ENCODE measurements around the gene CDK2AP2.
"Not testable (repeated sequence)": the region's sequence is repeated elsewhere in the genome, so short reads cannot be mapped to it uniquely, and the experiment has no call there.

DNA sequence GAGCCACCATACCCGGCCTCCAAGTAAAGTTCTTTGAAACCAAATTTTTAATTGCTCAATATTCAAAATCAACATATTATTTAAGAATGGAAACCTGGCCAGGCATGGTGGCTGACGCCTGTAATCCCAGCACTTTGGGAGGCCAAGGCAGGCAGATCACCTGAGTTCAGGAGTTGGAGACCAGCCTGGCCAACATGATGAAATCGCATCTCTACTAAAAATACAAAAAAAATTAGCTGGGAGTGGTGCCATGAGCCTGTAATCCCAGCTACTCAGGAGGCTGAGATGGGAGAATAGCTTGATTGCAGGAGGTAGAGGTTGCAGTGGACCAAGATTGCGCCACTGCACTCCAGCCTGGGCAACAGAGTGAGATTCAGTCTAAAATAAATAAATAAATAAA, 40.1 kb upstream of the CDK2AP2 start:
- TF ChIP-seq, protein P1, sequence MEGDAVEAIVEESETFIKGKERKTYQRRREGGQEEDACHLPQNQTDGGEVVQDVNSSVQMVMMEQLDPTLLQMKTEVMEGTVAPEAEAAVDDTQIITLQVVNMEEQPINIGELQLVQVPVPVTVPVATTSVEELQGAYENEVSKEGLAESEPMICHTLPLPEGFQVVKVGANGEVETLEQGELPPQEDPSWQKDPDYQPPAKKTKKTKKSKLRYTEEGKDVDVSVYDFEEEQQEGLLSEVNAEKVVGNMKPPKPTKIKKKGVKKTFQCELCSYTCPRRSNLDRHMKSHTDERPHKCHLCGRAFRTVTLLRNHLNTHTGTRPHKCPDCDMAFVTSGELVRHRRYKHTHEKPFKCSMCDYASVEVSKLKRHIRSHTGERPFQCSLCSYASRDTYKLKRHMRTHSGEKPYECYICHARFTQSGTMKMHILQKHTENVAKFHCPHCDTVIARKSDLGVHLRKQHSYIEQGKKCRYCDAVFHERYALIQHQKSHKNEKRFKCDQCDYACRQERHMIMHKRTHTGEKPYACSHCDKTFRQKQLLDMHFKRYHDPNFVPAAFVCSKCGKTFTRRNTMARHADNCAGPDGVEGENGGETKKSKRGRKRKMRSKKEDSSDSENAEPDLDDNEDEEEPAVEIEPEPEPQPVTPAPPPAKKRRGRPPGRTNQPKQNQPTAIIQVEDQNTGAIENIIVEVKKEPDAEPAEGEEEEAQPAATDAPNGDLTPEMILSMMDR (IDR thresholded peaks at IDR 0.05), result not testable (repeated sequence)
- TF ChIP-seq POLR2A (IDR thresholded peaks at IDR 0.05), result not testable (repeated sequence)
